WTC11 (cell line): ENCODE results near the gene AADAT. TPM values are rescaled to one million over a fixed set of nuclear protein-coding genes. Genes with fewer than 3 reads are reported as not detected.
A peak's percentile ranks its signal among the peaks of the same experiment; 100 is the strongest.

Source experiments
- ATAC-seq: fragments of 200-7000 bp; cut with Tn5 transposase; 2 replicates; pipeline ENCODE4 v1.10.0; 2021; ENCODE audit warnings: mild to moderate bottlenecking, moderate library complexity
- CTCF ChIA-PET: fragments of 300-600 bp; sonication (Branson Sonifier 250); formaldehyde crosslinking; loops from one replicate; lab custom pipeline; 2021; ENCODE audit warnings: antibody characterized with exemption; lab: Charles Lee
- POLR2A ChIA-PET: fragments of 350-600 bp; sonication (Branson Sonifier 250); formaldehyde crosslinking; loops from one replicate; lab custom pipeline; 2021; ENCODE audit warnings: antibody characterized with exemption; lab: Charles Lee
- DNase-seq: peaks from one replicate; pipeline ENCODE4 v3.0.0; 2021; ENCODE audit warnings: low spot score
- H3K27ac Mint-ChIP-seq: 2 replicates; pipeline ENCODE4 v1.8.0; 2021; ENCODE audit warnings: mixed read lengths
- H3K27me3 Mint-ChIP-seq: 2 replicates; pipeline ENCODE4 v1.8.0; 2021; ENCODE audit warnings: low read depth, mild to moderate bottlenecking, moderate library complexity, mixed read lengths
- H3K36me3 Mint-ChIP-seq: 2 replicates; pipeline ENCODE4 v1.8.0; 2021; ENCODE audit warnings: mixed read lengths
- H3K4me1 Mint-ChIP-seq: 2 replicates; pipeline ENCODE4 v1.8.0; 2022; ENCODE audit warnings: mixed read lengths
- H3K4me3 Mint-ChIP-seq: 2 replicates; pipeline ENCODE4 v1.8.0; 2021; ENCODE audit warnings: mild to moderate bottlenecking, moderate library complexity, mixed read lengths
- H3K9me3 Mint-ChIP-seq: 2 replicates; pipeline ENCODE4 v1.8.0; 2021; ENCODE audit warnings: mixed read lengths
- ATF1 ChIP-seq: sonication (generic); formaldehyde crosslinking; IDR thresholded peaks from 2 replicates; pipeline ENCODE4 v1.8.1; 2023; ENCODE audit warnings: mild to moderate bottlenecking, moderate library complexity, missing genetic modification reagents
- CREM ChIP-seq: sonication (generic); formaldehyde crosslinking; IDR thresholded peaks from 2 replicates; pipeline ENCODE4 v1.8.1; 2022; ENCODE audit warnings: mild to moderate bottlenecking, missing genetic modification reagents, moderate library complexity
- FOXJ3 ChIP-seq: sonication (generic); formaldehyde crosslinking; IDR thresholded peaks from 2 replicates; pipeline ENCODE4 v1.9.0; 2021; ENCODE audit warnings: missing genetic modification reagents, mild to moderate bottlenecking, borderline replicate concordance
- FOXK1 ChIP-seq: sonication (generic); formaldehyde crosslinking; IDR thresholded peaks from 2 replicates; pipeline ENCODE4 v1.8.0; 2022; ENCODE audit warnings: mild to moderate bottlenecking, moderate library complexity, missing genetic modification reagents
- IRF2 ChIP-seq: sonication (generic); formaldehyde crosslinking; IDR thresholded peaks from 2 replicates; pipeline ENCODE4 v1.8.0; 2022; ENCODE audit warnings: low read depth, missing genetic modification reagents, borderline replicate concordance
- JUN ChIP-seq: sonication (generic); formaldehyde crosslinking; IDR thresholded peaks from 2 replicates; pipeline ENCODE4 v1.8.0; 2023; ENCODE audit warnings: mild to moderate bottlenecking, missing genetic modification reagents
- NR3C1 ChIP-seq: sonication (generic); formaldehyde crosslinking; conservative IDR thresholded peaks from 2 replicates; pipeline ENCODE4 v1.8.1; 2023; ENCODE audit warnings: low read depth, mild to moderate bottlenecking, missing genetic modification reagents
- RELA ChIP-seq: sonication (generic); formaldehyde crosslinking; IDR thresholded peaks from 2 replicates; pipeline ENCODE4 v1.8.1; 2022; ENCODE audit warnings: missing genetic modification reagents, mild to moderate bottlenecking, borderline replicate concordance
- RORB ChIP-seq: fragments of 250-450 bp; sonication (Bioruptor Pico); IDR thresholded peaks from 2 replicates; pipeline ENCODE4 v1.9.0; 2021; ENCODE audit warnings: mild to moderate bottlenecking
- SOX15 ChIP-seq: fragments of 250-450 bp; sonication (Bioruptor Pico); IDR thresholded peaks from 2 replicates; pipeline ENCODE4 v1.9.0; 2021; ENCODE audit warnings: mild to moderate bottlenecking
- TEAD1 ChIP-seq: sonication (generic); formaldehyde crosslinking; IDR thresholded peaks from 2 replicates; pipeline ENCODE4 v1.8.0; 2022; ENCODE audit warnings: mild to moderate bottlenecking, missing genetic modification reagents
- total RNA-seq: library from RNA; stranded (reverse); gene quantifications from 3 replicates; pipeline ENCODE4 v1.2.3, GENCODE V29; 2021
- TF ChIP-seq, protein P1 (sequence below): fragments of 200-600 bp; IDR thresholded peaks from 2 replicates; pipeline ENCODE4 v1.8.0; 2022; ENCODE audit warnings: antibody characterized with exemption
- TF ChIP-seq, protein P2 (sequence below): fragments of 250-450 bp; sonication (Bioruptor Pico); IDR thresholded peaks from 2 replicates; pipeline ENCODE4 v1.9.0; 2021; ENCODE audit warnings: mild to moderate bottlenecking, borderline replicate concordance
- TF ChIP-seq, protein P3 (sequence below): sonication (generic); formaldehyde crosslinking; IDR thresholded peaks from 2 replicates; pipeline ENCODE4 v1.8.1; 2022; ENCODE audit warnings: missing genetic modification reagents, borderline replicate concordance
- TF ChIP-seq, protein P4 (sequence below): sonication (generic); formaldehyde crosslinking; IDR thresholded peaks from 2 replicates; pipeline ENCODE4 v1.8.0; 2022; ENCODE audit warnings: mild to moderate bottlenecking, missing genetic modification reagents
- TF ChIP-seq, protein P5 (sequence below): sonication (generic); formaldehyde crosslinking; conservative IDR thresholded peaks from 2 replicates; pipeline ENCODE4 v1.8.1; 2022; ENCODE audit warnings: mild to moderate bottlenecking, missing genetic modification reagents

Gene AADAT
- total RNA-seq, 1 experiment from 2014 or later: 12.3 TPM

DNA sequence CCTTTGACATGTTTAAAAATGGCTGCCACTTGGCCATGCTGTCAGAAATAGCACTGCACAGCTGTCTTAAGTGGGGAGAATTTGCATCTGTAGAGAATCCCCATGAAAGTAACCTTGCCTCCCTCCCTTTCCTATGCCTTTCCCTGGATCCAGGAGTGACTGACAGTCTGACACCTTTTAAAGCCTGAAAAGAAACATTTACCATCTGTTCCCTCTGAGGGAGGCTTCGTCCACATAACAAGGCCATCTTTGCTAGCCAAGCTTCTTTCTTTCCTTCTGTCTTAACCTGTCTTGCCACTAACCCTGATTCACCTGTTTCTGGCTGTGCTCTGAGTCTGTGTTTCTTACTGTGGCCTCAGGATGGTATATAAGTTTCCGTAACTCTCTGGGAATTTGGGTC is 21.3 kb upstream of the AADAT start (continued):
- TF ChIP-seq, protein P1, sequence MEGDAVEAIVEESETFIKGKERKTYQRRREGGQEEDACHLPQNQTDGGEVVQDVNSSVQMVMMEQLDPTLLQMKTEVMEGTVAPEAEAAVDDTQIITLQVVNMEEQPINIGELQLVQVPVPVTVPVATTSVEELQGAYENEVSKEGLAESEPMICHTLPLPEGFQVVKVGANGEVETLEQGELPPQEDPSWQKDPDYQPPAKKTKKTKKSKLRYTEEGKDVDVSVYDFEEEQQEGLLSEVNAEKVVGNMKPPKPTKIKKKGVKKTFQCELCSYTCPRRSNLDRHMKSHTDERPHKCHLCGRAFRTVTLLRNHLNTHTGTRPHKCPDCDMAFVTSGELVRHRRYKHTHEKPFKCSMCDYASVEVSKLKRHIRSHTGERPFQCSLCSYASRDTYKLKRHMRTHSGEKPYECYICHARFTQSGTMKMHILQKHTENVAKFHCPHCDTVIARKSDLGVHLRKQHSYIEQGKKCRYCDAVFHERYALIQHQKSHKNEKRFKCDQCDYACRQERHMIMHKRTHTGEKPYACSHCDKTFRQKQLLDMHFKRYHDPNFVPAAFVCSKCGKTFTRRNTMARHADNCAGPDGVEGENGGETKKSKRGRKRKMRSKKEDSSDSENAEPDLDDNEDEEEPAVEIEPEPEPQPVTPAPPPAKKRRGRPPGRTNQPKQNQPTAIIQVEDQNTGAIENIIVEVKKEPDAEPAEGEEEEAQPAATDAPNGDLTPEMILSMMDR: no peak
- no peak for TF ChIP-seq NR3C1 (CRISPR knock-in tag)
- no peak for TF ChIP-seq RORB (CRISPR knock-in tag)
- no peak for TF ChIP-seq JUN (CRISPR knock-in tag)
- TF ChIP-seq, protein P2, sequence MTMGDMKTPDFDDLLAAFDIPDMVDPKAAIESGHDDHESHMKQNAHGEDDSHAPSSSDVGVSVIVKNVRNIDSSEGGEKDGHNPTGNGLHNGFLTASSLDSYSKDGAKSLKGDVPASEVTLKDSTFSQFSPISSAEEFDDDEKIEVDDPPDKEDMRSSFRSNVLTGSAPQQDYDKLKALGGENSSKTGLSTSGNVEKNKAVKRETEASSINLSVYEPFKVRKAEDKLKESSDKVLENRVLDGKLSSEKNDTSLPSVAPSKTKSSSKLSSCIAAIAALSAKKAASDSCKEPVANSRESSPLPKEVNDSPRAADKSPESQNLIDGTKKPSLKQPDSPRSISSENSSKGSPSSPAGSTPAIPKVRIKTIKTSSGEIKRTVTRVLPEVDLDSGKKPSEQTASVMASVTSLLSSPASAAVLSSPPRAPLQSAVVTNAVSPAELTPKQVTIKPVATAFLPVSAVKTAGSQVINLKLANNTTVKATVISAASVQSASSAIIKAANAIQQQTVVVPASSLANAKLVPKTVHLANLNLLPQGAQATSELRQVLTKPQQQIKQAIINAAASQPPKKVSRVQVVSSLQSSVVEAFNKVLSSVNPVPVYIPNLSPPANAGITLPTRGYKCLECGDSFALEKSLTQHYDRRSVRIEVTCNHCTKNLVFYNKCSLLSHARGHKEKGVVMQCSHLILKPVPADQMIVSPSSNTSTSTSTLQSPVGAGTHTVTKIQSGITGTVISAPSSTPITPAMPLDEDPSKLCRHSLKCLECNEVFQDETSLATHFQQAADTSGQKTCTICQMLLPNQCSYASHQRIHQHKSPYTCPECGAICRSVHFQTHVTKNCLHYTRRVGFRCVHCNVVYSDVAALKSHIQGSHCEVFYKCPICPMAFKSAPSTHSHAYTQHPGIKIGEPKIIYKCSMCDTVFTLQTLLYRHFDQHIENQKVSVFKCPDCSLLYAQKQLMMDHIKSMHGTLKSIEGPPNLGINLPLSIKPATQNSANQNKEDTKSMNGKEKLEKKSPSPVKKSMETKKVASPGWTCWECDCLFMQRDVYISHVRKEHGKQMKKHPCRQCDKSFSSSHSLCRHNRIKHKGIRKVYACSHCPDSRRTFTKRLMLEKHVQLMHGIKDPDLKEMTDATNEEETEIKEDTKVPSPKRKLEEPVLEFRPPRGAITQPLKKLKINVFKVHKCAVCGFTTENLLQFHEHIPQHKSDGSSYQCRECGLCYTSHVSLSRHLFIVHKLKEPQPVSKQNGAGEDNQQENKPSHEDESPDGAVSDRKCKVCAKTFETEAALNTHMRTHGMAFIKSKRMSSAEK: no peak
- no peak for TF ChIP-seq TEAD1 (CRISPR knock-in tag)
- TF ChIP-seq, protein P3, sequence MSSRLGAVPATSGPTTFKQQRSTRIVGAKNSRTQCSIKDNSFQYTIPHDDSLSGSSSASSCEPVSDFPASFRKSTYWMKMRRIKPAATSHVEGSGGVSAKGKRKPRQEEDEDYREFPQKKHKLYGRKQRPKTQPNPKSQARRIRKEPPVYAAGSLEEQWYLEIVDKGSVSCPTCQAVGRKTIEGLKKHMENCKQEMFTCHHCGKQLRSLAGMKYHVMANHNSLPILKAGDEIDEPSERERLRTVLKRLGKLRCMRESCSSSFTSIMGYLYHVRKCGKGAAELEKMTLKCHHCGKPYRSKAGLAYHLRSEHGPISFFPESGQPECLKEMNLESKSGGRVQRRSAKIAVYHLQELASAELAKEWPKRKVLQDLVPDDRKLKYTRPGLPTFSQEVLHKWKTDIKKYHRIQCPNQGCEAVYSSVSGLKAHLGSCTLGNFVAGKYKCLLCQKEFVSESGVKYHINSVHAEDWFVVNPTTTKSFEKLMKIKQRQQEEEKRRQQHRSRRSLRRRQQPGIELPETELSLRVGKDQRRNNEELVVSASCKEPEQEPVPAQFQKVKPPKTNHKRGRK (CRISPR knock-in tag): no peak
- no peak for TF ChIP-seq FOXJ3
- TF ChIP-seq CREM (CRISPR knock-in tag): no peak

DNA sequence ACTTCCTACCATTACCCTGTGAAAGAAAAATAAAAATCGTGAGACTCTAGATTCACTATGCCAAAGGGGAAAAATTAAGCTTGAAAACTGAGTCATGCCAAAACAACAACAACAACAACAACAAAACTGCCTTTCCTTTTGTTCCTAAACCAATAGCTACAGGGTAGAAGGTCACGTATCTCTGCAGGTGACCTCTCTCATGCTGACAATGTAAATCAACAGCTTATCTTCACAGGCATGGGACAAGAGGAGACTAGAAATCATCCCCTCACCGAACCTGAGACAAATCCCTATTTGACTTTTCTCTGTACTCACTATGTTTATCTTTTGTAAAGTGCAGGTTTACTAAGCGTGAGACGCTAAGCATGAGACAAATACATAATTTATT is 20.5 kb upstream of the AADAT start:
- H3K4me1 Mint-ChIP-seq: peaks cover 40% of the 10 kb centered on the region
- peaks cover 1% of the 10 kb centered on the region; the same call in 1 of the 2 replicates for H3K9me3 Mint-ChIP-seq
- H3K36me3 Mint-ChIP-seq: peaks cover under 1% of the 10 kb centered on the region; the same call in 1 of the 2 replicates
- peak; percentile 80 for ATAC-seq
- DNase-seq: no peak
- no peaks in the 10 kb centered on the region for H3K27me3 Mint-ChIP-seq
- peak overlapping the region; percentile 22; the same call in 1 of the 2 replicates for H3K27ac Mint-ChIP-seq
- POLR2A ChIA-PET: no interaction called here
- CTCF ChIA-PET: interaction anchor here (0.7 to 1.3 kb wide), 5 partner anchors 16 to 497 kb away, joined by 3 to 4 read pairs (median 3); no protein-coding TSS in a partner anchor
- TF ChIP-seq ATF1 (CRISPR knock-in tag) (no peak), SOX15 (no peak), RELA (CRISPR knock-in tag) (no peak), IRF2 (CRISPR knock-in tag) (no peak), FOXK1 (CRISPR knock-in tag) (peak; percentile 27; the same call in 1 of the 2 replicates)
- TF ChIP-seq, protein P4, sequence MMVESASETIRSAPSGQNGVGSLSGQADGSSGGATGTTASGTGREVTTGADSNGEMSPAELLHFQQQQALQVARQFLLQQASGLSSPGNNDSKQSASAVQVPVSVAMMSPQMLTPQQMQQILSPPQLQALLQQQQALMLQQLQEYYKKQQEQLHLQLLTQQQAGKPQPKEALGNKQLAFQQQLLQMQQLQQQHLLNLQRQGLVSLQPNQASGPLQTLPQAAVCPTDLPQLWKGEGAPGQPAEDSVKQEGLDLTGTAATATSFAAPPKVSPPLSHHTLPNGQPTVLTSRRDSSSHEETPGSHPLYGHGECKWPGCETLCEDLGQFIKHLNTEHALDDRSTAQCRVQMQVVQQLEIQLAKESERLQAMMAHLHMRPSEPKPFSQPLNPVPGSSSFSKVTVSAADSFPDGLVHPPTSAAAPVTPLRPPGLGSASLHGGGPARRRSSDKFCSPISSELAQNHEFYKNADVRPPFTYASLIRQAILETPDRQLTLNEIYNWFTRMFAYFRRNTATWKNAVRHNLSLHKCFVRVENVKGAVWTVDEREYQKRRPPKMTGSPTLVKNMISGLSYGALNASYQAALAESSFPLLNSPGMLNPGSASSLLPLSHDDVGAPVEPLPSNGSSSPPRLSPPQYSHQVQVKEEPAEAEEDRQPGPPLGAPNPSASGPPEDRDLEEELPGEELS (CRISPR knock-in tag): peak; percentile 98
- TF ChIP-seq, protein P5, sequence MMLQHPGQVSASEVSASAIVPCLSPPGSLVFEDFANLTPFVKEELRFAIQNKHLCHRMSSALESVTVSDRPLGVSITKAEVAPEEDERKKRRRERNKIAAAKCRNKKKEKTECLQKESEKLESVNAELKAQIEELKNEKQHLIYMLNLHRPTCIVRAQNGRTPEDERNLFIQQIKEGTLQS (CRISPR knock-in tag): no peak
- no peak overlapping the region for H3K4me3 Mint-ChIP-seq
